ENCODE measurements around the gene TSPAN16.
"Not testable (repeated sequence)": the region's sequence is repeated elsewhere in the genome, so short reads cannot be mapped to it uniquely, and the experiment has no call there.

The TSPAN16 gene

GRCh38 chr19:11347546-11348039 lies 51.6 kb downstream of the TSPAN16 start:
- no peak for DNase-seq

GRCh38 chr19:11349171-11349570 lies 53.2 kb downstream of the TSPAN16 start:
- no peak for DNase-seq

- DNase-seq: not testable (repeated sequence)
Measured at GRCh38 chr19:11354102-11354501, 58.1 kb downstream of the TSPAN16 start.

- DNase-seq: peak; percentile 79
Measured at GRCh38 chr19:11355160-11356073, 59.5 kb downstream of the TSPAN16 start, which contains the start of gene PLPPR2. TSS of gene PLPPR2 (plus strand) at chr19:11355432. CDS start at chr19:11357674, 2,242 bp downstream.

- no peak for DNase-seq
Measured at GRCh38 chr19:11356074-11356397, 60.1 kb downstream of the TSPAN16 start.

- no peak for DNase-seq
Measured at GRCh38 chr19:11356676-11357550, 61.0 kb downstream of the TSPAN16 start.

- no peak for DNase-seq
Measured at GRCh38 chr19:11359421-11359820, 63.5 kb downstream of the TSPAN16 start.

- DNase-seq: no peak
Measured at GRCh38 chr19:11361037-11361770, 65.2 kb downstream of the TSPAN16 start.

GRCh38 chr19:11361771-11362731 lies 66.1 kb downstream of the TSPAN16 start:
- DNase-seq: no peak

GRCh38 chr19:11363881-11364280 lies 67.9 kb downstream of the TSPAN16 start:
- no peak for DNase-seq

- DNase-seq: no peak
Measured at GRCh38 chr19:11364296-11364904, 68.4 kb downstream of the TSPAN16 start.

- DNase-seq: no peak
Measured at GRCh38 chr19:11364935-11365334, 69.0 kb downstream of the TSPAN16 start.
